Neural cell (in vitro differentiated cells): ENCODE measurements around the gene TOR1AIP2. TPM values are rescaled to one million over a fixed set of nuclear protein-coding genes. Genes with fewer than 3 reads are reported as not detected.

ENCODE experiments used
- H2AFZ ChIP-seq: fragments of 200-600, 300-800 bp; sonication (generic), shearing (Covaris generic); 2 replicates; pipeline ENCODE4 v1.6.0; 2014; ENCODE audit warnings: low read depth, mild to moderate bottlenecking, antibody characterized with exemption, low read length, moderate library complexity
- H3F3A ChIP-seq: fragments of 200-600 bp; shearing (Covaris generic); 2 replicates; pipeline ENCODE4 v1.6.1; 2016; ENCODE audit warnings: mild to moderate bottlenecking, moderate library complexity, mixed read lengths, antibody characterized with exemption, low read length; ENCODE audit not compliant: insufficient read depth, poor library complexity, severe bottlenecking
- H3K27ac ChIP-seq: fragments of 200-600, 300-800 bp; sonication (generic), shearing (Covaris generic); 2 replicates; pipeline ENCODE4 v1.5.1; 2014; ENCODE audit warnings: mild to moderate bottlenecking, low read length, moderate library complexity
- H3K27me3 ChIP-seq: fragments of 300-800, 200-600 bp; sonication (generic), shearing (Covaris generic); 2 replicates; pipeline ENCODE4 v1.6.0; 2014; ENCODE audit warnings: mild to moderate bottlenecking, low read depth, low read length, moderate library complexity; ENCODE audit not compliant: insufficient read depth
- H3K36me3 ChIP-seq: fragments of 300-800, 200-600 bp; sonication (generic), shearing (Covaris generic); 2 replicates; pipeline ENCODE4 v1.5.1; 2014; ENCODE audit warnings: mild to moderate bottlenecking, antibody characterized with exemption, low read length, moderate library complexity; ENCODE audit not compliant: insufficient read depth
- H3K4me2 ChIP-seq: fragments of 300-800, 200-600 bp; sonication (generic), shearing (Covaris generic); 2 replicates; pipeline ENCODE4 v1.6.0; 2014; ENCODE audit warnings: mild to moderate bottlenecking, low read length
- H3K4me3 ChIP-seq: fragments of 300-800, 200-600 bp; sonication (generic), shearing (Covaris generic); 2 replicates; pipeline ENCODE4 v1.5.1; 2014; ENCODE audit warnings: mild to moderate bottlenecking, low read length, moderate library complexity
- H3K79me2 ChIP-seq: fragments of 200-600 bp; shearing (Covaris generic); replicated peaks from 2 replicates; pipeline ENCODE4 v1.6.0; 2014; ENCODE audit warnings: mild to moderate bottlenecking, low read length, moderate library complexity; ENCODE audit not compliant: insufficient read depth
- H3K9ac ChIP-seq: fragments of 300-800, 200-600 bp; sonication (generic), shearing (Covaris generic); 2 replicates; pipeline ENCODE4 v1.6.1; 2016; ENCODE audit warnings: mild to moderate bottlenecking, low read length, mixed read lengths
- H3K9me2 ChIP-seq: fragments of 200-600 bp; shearing (Covaris generic); 2 replicates; pipeline ENCODE4 v1.6.1; 2016; ENCODE audit warnings: mild to moderate bottlenecking, low read length, mixed read lengths; ENCODE audit not compliant: insufficient read depth
- H3K9me3 ChIP-seq: fragments of 200-600, 300-800 bp; sonication (generic), shearing (Covaris generic); 2 replicates; pipeline ENCODE4 v1.6.1; 2016; ENCODE audit warnings: mild to moderate bottlenecking, mixed run types, low read length, moderate library complexity, mixed read lengths
- H4K20me1 ChIP-seq: fragments of 200-600 bp; shearing (Covaris generic); 2 replicates; pipeline ENCODE4 v1.6.1; 2016; ENCODE audit warnings: mild to moderate bottlenecking, mixed run types; ENCODE audit not compliant: insufficient read depth
- EP300 ChIP-seq: fragments of 450-650 bp; conservative IDR thresholded peaks from 2 replicates; pipeline ENCODE4 v1.6.1; 2014; ENCODE audit warnings: antibody characterized with exemption, mild to moderate bottlenecking, moderate library complexity; ENCODE audit not compliant: poor library complexity, severe bottlenecking
- EZH2 ChIP-seq: fragments of 200-600, 300-800 bp; shearing (Covaris generic), sonication (generic); IDR thresholded peaks from 2 replicates; pipeline ENCODE4 v1.6.1; 2014; ENCODE audit warnings: antibody characterized with exemption, low read length, borderline replicate concordance, mild to moderate bottlenecking; ENCODE audit not compliant: insufficient read depth, poor library complexity, severe bottlenecking
- MXI1 ChIP-seq: fragments of 450-650 bp; conservative IDR thresholded peaks from 2 replicates; pipeline ENCODE4 v1.6.1; 2014; ENCODE audit warnings: antibody characterized with exemption, mild to moderate bottlenecking; ENCODE audit not compliant: poor library complexity, severe bottlenecking
- POLR2AphosphoS5 ChIP-seq: IDR thresholded peaks from 2 replicates; pipeline ENCODE4 v1.6.1; 2012
- RAD21 ChIP-seq: fragments of 450-650 bp; conservative IDR thresholded peaks from 2 replicates; pipeline ENCODE4 v1.6.1; 2014; ENCODE audit warnings: antibody characterized with exemption, mild to moderate bottlenecking, moderate library complexity
- REST ChIP-seq: IDR thresholded peaks from 2 replicates; pipeline ENCODE4 v1.6.1; 2012; ENCODE audit warnings: borderline replicate concordance
- SMC3 ChIP-seq: fragments of 450-650 bp; conservative IDR thresholded peaks from 2 replicates; pipeline ENCODE4 v1.6.1; 2014; ENCODE audit warnings: antibody characterized with exemption, mild to moderate bottlenecking, moderate library complexity; ENCODE audit not compliant: poor library complexity
- TAF1 ChIP-seq: IDR thresholded peaks from 2 replicates; pipeline ENCODE4 v1.6.1; 2012; ENCODE audit warnings: low read depth
- polyA plus RNA-seq: library from polyadenylated mRNA; depleted of rRNA; stranded (reverse); fragments of >200 nt; gene quantifications from 2 replicates; pipeline ENCODE4 v1.2.3, GENCODE V29; 2014
- TF ChIP-seq, protein P1 (sequence below): fragments of 450-650 bp; IDR thresholded peaks from 2 replicates; pipeline ENCODE4 v1.5.1; 2014; ENCODE audit warnings: antibody characterized with exemption, mild to moderate bottlenecking, moderate library complexity; ENCODE audit not compliant: poor library complexity, severe bottlenecking

The TOR1AIP2 gene
- polyA plus RNA-seq, 1 donor from 2014 or later = 44.7 TPM

GRCh38 chr1:179917601-179918429 lies 40.2 kb upstream of the TOR1AIP2 start:
- TF ChIP-seq SMC3 (no peak), EZH2 (no peak), RAD21 (no peak), TAF1 (no peak), MXI1 (no peak), EP300 (no peak), POLR2AphosphoS5 (no peak), REST (no peak)
- TF ChIP-seq, protein P1, sequence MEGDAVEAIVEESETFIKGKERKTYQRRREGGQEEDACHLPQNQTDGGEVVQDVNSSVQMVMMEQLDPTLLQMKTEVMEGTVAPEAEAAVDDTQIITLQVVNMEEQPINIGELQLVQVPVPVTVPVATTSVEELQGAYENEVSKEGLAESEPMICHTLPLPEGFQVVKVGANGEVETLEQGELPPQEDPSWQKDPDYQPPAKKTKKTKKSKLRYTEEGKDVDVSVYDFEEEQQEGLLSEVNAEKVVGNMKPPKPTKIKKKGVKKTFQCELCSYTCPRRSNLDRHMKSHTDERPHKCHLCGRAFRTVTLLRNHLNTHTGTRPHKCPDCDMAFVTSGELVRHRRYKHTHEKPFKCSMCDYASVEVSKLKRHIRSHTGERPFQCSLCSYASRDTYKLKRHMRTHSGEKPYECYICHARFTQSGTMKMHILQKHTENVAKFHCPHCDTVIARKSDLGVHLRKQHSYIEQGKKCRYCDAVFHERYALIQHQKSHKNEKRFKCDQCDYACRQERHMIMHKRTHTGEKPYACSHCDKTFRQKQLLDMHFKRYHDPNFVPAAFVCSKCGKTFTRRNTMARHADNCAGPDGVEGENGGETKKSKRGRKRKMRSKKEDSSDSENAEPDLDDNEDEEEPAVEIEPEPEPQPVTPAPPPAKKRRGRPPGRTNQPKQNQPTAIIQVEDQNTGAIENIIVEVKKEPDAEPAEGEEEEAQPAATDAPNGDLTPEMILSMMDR = no peak
- no peak overlapping the region for H3K9ac ChIP-seq
- no peaks in the 10 kb centered on the region for H3F3A ChIP-seq
- no peak overlapping the region for H2AFZ ChIP-seq
- no peak overlapping the region for H3K27ac ChIP-seq
- H3K4me2 ChIP-seq = no peak overlapping the region
- H3K4me3 ChIP-seq = no peak overlapping the region
- no peaks in the 10 kb centered on the region for H3K9me3 ChIP-seq
- no peaks in the 10 kb centered on the region for H3K36me3 ChIP-seq
- no peaks in the 10 kb centered on the region for H3K9me2 ChIP-seq
- no peaks in the 10 kb centered on the region for H3K27me3 ChIP-seq
- H4K20me1 ChIP-seq = no peaks in the 10 kb centered on the region
- no peaks in the 10 kb centered on the region for H3K79me2 ChIP-seq

GRCh38 chr1:179911812-179912211 lies 34.2 kb upstream of the TOR1AIP2 start:
- H3K9me2 ChIP-seq = no peaks in the 10 kb centered on the region
- no peaks in the 10 kb centered on the region for H3K36me3 ChIP-seq
- H4K20me1 ChIP-seq = no peaks in the 10 kb centered on the region
- H3K9ac ChIP-seq = no peak overlapping the region
- H3K27ac ChIP-seq = no peak overlapping the region
- TF ChIP-seq EP300 = no peak
- no peak for TF ChIP-seq EZH2
- no peak for TF ChIP-seq RAD21
- no peak for TF ChIP-seq SMC3
- no peak for TF ChIP-seq TAF1
- TF ChIP-seq REST = no peak
- TF ChIP-seq, protein P1 = no peak
- no peak for TF ChIP-seq MXI1
- no peak for TF ChIP-seq POLR2AphosphoS5
- H3K9me3 ChIP-seq = no peaks in the 10 kb centered on the region
- no peak overlapping the region for H3K4me3 ChIP-seq
- no peak overlapping the region for H3K4me2 ChIP-seq
- no peaks in the 10 kb centered on the region for H3F3A ChIP-seq
- H2AFZ ChIP-seq = no peak overlapping the region
- H3K27me3 ChIP-seq = no peaks in the 10 kb centered on the region
- H3K79me2 ChIP-seq = no peaks in the 10 kb centered on the region
